NCI-H1930 (cell line): ENCODE measurements around the gene ZNF786.
"Not testable (repeated sequence)": the region's sequence is repeated elsewhere in the genome, so short reads cannot be mapped to it uniquely, and the experiment has no call there.

Experiments used
- DNase-seq, 2 experiments: peaks; one replicate each; lab custom pipeline; 2025; lab: John Stamatoyannopoulos, UW

ZNF786 gene

DNA sequence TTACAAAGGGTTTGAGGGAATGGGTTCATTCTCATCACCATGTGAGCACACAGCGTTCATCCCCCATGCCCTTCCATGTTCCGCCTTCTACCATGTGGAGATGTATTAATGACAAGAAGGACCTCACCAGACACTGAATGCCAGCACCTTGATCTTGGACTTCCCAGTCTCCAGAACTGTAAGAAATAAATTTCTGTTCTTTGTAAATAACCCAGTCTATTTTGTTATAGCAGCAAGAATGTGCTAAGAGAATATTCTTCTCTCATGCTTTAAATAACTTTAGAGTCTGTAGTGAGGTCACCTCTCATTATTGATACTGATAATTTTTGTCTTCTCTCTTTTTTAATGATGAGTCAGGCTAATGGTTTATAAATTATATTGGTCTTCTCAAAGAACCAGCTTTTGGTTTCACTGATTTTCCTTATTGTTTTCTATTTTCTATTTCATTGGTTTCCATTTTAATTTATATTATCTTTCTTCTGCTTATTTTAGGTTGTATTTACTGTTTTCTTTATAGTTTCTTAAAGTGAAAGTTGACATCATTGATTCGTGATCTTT lies 59.1 kb downstream of the ZNF786 start:
- DNase-seq = no peak

DNA sequence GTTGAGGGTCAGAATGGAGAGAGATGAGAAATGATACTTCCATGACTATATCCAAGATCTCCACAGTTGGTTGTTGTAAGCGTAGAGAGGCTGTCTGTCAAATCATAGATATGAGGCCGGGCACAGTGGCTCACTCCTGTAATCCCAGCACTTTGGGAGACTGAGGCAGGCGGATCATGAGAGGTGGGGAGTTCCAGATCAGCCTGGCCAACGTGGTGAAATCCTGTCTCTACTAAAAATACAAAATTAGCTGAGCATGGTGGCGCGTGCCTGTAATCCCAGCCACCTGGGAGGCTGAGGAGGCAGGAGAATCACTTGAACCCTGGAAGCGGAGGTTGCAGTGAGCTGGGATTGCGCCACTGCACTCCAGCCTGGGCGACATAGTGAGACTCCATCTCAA lies 60.1 kb downstream of the ZNF786 start:
- DNase-seq = not testable (repeated sequence)

- DNase-seq = peak; percentile 99
These were observed 62.0 kb downstream of the ZNF786 start, which contains the start of gene PDIA4 for GRCh38 chr7:149028346-149029109. PDIA4 (minus strand) TSS chr7:149028505; CDS start chr7:149028408, 97 bp downstream.

GRCh38 chr7:149027611-149028345 lies 62.7 kb downstream of the ZNF786 start:
- no peak for DNase-seq

GRCh38 chr7:149027055-149027454 lies 63.5 kb downstream of the ZNF786 start:
- DNase-seq = no peak

GRCh38 chr7:149023662-149024061 lies 66.9 kb downstream of the ZNF786 start:
- no peak for DNase-seq

GRCh38 chr7:149022756-149023360 lies 67.7 kb downstream of the ZNF786 start:
- no peak for DNase-seq

GRCh38 chr7:149021725-149022062 lies 68.8 kb downstream of the ZNF786 start:
- DNase-seq = no peak

DNA sequence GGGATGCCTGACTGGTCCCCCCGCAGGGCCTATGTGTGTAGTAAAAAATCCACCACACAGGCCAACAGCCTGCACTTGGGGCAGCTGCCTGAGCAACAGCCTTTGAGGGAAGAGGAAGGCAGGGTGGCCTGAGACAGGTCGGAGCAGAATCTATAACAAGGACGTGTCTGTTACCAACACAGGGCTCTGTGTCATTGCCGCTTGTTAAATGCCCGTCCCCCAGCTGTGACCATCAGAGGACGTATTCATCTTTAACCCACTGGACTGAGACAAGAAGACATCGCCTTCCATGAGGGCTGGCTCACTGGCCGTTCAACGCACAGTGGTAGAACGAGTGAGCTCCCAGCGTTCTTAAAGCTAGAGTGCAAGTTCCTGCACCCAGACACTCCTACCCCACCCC lies 70.0 kb downstream of the ZNF786 start:
- no peak for DNase-seq
